GM04504 (cell line): Measurements from ENCODE around the gene TUBB4A.
"Not testable (repeated sequence)": the region's sequence is repeated elsewhere in the genome, so short reads cannot be mapped to it uniquely, and the experiment has no call there.

Source experiments
- DNase-seq: peaks from one replicate; pipeline ENCODE4 v3.0.0-alpha.2; 2012; ENCODE audit warnings: low read depth

Gene TUBB4A

DNA sequence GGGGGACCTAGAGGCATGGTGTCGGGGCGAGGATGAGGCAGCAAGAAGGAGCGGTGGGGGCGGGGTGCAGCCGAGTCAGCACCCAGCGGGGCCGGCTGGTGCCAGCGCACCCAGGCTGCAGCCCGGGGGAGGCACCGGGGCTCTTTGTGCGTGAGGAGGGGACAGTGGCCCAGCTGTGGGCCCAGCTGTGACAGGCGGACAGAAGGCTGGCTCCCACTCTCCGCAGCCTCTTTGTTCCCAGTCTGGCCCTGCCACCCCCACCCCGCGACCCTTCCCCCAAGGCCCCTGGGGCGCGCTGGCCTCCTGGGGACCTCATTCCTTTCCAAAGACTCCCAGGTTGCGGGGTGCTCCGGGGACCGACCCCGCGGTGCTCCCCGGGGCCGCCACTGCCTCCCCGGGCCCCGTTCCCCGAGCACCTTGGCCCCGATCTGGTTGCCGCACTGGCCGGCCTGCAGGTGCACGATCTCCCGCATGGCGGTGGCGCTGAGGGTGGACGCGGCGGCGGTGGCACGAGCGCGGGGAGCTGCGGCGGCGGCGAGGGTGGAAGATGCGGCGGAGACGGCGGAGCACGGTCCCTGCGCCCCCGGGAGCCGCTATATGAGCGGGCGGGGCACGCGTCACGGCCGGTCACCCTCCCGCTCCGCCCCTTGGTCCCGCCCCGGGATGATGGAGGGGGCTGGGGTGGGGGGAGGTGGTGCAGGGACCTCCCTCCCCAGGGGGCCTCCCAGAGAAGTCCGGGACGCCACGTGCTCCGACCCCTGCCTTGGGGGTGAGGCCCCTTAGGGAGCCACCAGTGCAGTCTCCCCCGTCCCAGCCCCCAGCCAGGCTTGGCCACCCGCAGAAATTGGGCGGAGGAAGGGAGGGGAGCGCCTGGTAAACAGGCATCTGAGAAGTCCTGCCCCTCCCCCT lies at the start of gene TUBB4A:
TUBB4A (minus strand) TSS at position 570 of the 909 bp plus-strand sequence; CDS start at position 473, 97 bp downstream.
- no peak for DNase-seq

GRCh38 chr19:6551091-6551490 lies 49.0 kb upstream of the TUBB4A start:
- DNase-seq = no peak

GRCh38 chr19:6550679-6551078 lies 48.6 kb upstream of the TUBB4A start:
- DNase-seq = not testable (repeated sequence)

DNA sequence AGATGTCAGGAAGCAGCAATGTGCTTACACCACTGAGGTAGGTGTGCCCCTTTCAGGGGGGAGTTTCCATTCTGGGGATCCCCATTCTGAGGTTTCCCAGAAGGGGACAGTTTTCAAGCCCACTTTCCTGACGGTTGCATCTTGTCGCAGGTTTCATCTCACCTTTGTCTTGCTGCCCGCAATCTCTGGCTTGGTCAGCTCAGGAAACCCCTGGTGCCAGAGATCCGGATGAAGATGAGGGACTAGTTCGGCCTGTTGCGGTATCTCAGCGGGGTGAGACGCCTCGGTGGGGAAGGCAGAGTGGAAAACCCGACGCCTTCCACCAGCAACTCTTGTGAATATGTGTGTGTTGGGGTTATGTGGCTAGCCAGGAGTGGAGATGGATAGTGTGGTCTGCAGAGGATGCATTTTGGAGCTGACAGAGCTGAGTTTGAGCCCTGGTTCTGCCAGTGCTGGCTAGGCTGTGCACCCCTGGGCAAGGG lies 41.8 kb upstream of the TUBB4A start:
- no peak for DNase-seq

- DNase-seq = no peak
Observed at GRCh38 chr19:6540918-6541689, 39.0 kb upstream of the TUBB4A start.

DNA sequence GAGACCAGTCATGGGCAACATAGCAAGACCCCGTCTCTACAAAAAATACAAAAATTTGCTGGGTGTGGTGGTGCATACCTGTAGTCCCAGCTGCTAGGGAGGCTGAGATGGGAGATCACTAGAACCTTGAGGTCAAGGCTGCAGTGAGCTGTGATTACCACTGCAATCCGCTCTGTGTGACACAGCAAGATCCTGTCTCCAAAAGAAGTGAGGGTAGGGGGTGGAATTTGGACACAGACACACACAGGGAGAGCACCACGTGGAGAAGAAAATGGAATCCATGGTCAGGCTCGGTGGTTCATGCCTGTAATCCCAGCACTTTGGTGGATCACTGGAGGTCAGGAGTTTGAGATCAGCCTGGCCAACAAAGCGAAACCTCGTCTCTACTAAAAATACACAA lies 37.4 kb upstream of the TUBB4A start:
- DNase-seq = no peak

GRCh38 chr19:6535558-6536137 lies 33.5 kb upstream of the TUBB4A start:
- DNase-seq = no peak

DNA sequence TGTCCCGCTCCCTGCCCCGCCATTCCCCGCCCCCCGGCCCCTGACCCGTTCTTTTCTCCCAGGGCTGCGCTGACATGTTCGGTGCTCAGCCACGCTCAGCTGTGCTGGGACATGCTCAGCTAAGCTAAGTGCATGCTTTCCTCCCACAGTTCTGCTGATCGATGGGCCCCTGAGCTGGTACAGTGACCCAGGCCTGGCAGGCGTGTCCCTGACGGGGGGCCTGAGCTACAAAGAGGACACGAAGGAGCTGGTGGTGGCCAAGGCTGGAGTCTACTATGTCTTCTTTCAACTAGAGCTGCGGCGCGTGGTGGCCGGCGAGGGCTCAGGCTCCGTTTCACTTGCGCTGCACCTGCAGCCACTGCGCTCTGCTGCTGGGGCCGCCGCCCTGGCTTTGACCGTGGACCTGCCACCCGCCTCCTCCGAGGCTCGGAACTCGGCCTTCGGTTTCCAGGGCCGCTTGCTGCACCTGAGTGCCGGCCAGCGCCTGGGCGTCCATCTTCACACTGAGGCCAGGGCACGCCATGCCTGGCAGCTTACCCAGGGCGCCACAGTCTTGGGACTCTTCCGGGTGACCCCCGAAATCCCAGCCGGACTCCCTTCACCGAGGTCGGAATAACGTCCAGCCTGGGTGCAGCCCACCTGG lies 32.5 kb upstream of the TUBB4A start:
- DNase-seq = no peak

DNA sequence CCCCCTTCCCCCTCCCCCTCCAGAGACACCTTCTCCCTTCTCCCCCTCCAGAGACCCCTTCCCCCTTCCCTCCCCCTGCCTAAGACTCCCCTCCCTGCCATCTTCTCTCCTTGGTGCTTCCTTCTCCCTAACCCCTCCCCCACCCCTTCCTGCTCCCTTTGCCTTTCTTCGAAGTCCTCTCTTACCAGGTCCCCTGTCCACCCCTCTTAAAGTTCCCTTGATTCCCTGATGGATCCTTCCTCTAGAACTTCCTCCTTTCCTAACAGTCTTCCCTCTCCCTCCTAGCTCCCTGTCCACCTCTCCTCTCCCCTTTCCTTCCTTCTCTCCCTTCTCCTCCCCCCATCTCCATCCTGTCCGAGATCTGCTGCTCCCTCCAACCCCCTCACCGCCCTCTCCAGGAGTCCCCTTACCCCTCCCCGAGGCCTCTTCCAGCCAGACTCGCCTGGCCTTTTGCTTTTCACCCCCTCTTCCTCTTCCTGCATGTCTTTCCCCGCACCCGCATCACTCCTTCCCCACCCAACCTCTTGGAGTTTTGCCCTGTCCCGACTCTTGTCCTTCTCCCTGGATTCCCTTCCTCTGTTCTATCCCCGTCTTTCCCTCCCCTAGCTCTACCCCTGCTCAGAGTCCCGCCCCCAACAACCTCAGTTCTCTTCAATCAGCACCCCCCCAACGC lies 31.8 kb upstream of the TUBB4A start:
- no peak for DNase-seq

DNA sequence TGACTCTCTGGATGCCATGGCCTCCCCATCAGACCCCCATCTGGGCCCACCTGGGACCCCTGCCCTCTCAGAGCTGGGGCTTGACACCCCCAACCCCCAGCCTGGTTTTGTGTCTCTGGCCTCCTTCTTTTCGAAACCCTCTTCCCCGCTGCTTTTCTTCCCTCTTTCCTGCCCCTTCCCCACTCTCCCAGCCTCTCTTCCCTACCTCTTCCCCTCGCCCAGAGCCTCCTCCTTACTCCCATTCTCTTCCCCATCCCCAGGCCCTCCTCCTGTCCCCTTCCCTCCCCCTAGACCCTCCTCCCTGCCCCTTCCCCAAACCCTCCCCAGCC lies 30.9 kb upstream of the TUBB4A start:
- no peak for DNase-seq

- no peak for DNase-seq
Observed at GRCh38 chr19:6532244-6532999, 30.3 kb upstream of the TUBB4A start.

- DNase-seq = no peak
Observed at GRCh38 chr19:6531956-6532243, 29.8 kb upstream of the TUBB4A start.

GRCh38 chr19:6531163-6531955 lies 29.2 kb upstream of the TUBB4A start:
- DNase-seq = no peak

GRCh38 chr19:6530386-6531162 lies 28.5 kb upstream of the TUBB4A start, which contains the start of gene TNFSF9:
TSS of gene TNFSF9 (plus strand) at chr19:6531026. CDS start at chr19:6531037, 11 bp downstream.
- DNase-seq = peak; percentile 61

GRCh38 chr19:6529937-6530385 lies 27.9 kb upstream of the TUBB4A start:
- DNase-seq = no peak

DNA sequence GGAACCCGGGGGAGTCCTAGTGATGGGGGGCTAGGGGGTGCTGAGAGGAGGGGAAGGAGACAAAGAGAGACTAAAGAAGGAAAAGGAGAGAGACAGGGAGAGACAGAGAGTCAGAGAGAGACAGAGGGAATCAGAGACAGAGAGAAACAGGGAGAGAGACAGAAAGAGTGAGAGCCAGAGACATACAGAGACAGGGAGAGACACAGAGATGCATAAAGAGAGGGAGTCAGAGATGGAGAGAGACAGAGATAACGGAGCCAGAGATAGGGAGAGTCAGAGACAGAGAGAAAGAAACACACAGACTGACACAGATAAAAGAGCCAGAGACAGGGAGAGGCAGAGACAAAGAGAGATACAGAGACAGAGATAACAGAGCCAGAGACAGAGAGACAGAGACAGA lies 27.2 kb upstream of the TUBB4A start:
- no peak for DNase-seq

GRCh38 chr19:6528544-6529121 lies 26.5 kb upstream of the TUBB4A start:
- DNase-seq = no peak

DNA sequence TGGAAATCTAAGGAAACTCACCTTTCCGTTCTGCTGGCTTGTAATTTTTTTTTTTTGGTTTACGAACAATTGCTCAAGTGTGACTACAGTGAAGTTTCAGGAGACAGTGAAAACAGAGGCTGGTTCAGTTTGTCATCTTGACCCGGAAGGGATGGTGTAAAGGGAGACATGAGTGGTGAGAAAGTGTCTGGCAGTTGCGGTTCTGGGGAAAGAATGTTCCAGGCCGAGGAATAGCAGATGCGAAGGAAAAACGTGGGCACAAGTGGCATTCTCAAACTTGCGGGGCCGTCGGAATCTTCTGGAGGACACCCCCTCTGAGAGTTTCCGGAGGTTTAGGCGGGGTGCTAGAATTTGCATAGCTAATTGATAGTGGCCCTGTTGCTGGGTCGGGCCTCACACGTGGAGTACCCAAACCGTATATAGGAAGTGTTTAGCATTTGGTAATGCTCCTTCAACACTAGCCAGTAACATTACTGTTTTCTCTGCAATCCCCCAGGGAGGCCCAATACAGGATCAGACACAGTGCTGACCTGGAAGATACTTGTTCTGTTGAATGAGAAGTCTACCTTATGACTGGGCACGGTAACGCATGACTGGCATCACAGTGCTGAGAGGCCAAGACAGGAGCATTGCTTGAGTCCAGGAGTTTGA lies 25.9 kb upstream of the TUBB4A start:
- no peak for DNase-seq
